ENCODE results near the gene RTL10.

Gene RTL10

GRCh38 chr22:19807161-19807913 is 47.3 kb downstream of the RTL10 start:
- FAIRE-seq = no peak

GRCh38 chr22:19806213-19807160 is 48.2 kb downstream of the RTL10 start:
- FAIRE-seq = no peak

GRCh38 chr22:19805821-19806212 is 48.9 kb downstream of the RTL10 start:
- FAIRE-seq = no peak

Measured in G401.6 (cell line).